HG03280 (cell line): ENCODE results near the gene RBM19.
A peak's percentile ranks its signal among the peaks of the same experiment; 100 is the strongest.
"Not testable (repeated sequence)": the region's sequence is repeated elsewhere in the genome, so short reads cannot be mapped to it uniquely, and the experiment has no call there.

Source experiments
- ATAC-seq: cut with Tn5 transposase; IDR thresholded peaks from one replicate; pipeline ENCODE4 v1.9.1; 2021; ENCODE audit warnings: mild to moderate bottlenecking, moderate library complexity; ENCODE audit not compliant: unreplicated experiment

The RBM19 gene, protein sequence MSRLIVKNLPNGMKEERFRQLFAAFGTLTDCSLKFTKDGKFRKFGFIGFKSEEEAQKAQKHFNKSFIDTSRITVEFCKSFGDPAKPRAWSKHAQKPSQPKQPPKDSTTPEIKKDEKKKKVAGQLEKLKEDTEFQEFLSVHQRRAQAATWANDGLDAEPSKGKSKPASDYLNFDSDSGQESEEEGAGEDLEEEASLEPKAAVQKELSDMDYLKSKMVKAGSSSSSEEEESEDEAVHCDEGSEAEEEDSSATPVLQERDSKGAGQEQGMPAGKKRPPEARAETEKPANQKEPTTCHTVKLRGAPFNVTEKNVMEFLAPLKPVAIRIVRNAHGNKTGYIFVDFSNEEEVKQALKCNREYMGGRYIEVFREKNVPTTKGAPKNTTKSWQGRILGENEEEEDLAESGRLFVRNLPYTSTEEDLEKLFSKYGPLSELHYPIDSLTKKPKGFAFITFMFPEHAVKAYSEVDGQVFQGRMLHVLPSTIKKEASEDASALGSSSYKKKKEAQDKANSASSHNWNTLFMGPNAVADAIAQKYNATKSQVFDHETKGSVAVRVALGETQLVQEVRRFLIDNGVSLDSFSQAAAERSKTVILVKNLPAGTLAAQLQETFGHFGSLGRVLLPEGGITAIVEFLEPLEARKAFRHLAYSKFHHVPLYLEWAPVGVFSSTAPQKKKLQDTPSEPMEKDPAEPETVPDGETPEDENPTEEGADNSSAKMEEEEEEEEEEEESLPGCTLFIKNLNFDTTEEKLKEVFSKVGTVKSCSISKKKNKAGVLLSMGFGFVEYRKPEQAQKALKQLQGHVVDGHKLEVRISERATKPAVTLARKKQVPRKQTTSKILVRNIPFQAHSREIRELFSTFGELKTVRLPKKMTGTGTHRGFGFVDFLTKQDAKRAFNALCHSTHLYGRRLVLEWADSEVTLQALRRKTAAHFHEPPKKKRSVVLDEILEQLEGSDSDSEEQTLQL

DNA sequence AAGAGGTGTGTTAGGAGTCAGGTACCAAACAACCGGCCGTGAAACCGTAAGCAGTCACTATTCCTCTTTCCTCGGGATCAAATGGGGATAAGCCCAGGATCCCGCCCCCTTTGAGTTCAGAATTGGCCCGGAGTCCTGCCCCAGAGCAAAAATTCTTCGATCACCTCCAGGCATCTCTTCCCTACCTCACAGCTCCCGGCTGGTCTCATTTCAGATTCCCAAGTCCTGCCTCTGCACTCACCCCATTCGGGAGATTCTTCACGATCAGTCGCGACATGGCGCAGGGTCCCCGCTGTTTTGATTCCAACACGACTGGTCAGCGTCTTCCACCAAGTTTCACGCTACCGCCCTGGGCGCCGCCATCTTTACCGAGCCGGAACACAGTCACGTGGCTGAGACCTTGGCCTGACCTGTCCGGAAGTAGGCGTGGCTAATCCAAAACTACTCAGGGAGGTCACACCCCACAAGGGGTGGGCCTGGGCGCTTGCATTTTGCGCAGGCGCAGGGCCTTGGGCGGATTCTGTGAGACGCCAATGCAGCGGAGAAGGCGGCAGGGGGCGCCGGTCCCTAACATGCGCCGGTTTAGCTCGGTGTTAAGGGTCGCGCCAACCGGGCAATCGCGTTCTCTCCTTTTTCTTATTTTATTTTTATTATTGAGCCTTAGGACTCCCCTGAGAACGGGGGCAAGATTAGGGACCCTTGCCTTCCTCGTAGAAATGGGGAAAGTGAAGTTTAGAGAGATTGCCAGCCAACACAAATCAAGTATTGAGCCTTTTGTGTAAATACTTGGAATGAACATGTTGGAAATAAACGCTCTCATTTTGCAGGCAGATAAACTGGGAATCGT, at the start of gene RBM19:
RBM19 (minus strand) TSS at position 375 of the 847 bp plus-strand sequence; CDS start at position 277, 98 bp downstream.
- peak; percentile 97 for ATAC-seq

DNA sequence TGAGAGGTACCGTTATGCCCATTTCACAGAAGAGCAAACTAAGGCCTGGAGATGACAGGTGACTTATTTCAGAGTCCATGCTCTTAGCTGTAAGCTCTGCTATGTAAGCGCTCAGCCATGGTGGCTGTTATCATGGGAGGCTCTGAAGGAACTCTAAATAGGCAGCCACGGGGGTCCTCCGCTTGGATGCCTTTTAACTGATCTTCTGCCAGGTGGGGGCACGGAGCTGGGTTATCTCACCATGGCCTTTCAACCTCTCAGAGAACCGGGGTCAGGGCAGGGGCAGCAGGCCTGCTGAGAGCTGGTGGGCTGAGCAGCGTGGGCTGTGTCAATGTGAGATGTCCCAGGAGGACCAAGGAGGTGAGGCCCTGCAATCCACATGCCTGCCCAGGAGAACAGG, 49.7 kb upstream of the RBM19 start:
- ATAC-seq, result no peak

DNA sequence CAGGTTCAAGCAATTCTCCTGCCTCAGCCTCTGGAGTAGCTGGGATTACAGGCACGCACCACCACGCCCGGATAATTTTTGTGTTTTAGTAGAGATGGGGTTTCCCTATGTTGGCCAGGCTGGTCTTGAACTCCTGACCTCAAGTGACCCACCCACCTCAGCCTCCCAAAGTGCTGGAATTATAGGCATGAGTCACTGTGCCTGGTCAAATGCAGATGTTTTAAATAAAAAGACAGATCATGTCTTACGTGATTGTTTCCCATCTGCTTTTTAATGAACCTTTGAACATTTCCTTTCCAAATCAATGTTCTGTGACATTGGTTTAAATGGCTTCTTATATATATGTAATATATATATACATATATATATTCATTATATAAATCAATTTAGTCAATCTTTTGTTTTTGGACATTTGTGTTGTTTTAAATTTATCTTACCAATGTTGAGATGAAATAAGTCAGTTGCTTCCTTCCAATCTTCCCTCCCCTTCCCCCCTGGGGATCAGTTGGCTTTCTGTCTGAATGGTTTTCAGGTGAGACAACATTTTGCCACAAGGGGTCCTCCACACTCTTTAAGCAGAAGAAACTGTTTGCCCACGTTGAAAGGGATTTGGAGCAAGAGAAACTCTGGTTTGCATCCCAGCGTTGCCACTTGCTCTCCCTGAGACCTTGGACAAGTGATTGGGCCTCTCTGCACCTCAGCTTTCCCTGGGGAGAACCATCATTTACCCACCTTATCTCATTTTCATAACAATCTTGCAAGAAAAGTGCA, 47.6 kb upstream of the RBM19 start:
- no peak for ATAC-seq

DNA sequence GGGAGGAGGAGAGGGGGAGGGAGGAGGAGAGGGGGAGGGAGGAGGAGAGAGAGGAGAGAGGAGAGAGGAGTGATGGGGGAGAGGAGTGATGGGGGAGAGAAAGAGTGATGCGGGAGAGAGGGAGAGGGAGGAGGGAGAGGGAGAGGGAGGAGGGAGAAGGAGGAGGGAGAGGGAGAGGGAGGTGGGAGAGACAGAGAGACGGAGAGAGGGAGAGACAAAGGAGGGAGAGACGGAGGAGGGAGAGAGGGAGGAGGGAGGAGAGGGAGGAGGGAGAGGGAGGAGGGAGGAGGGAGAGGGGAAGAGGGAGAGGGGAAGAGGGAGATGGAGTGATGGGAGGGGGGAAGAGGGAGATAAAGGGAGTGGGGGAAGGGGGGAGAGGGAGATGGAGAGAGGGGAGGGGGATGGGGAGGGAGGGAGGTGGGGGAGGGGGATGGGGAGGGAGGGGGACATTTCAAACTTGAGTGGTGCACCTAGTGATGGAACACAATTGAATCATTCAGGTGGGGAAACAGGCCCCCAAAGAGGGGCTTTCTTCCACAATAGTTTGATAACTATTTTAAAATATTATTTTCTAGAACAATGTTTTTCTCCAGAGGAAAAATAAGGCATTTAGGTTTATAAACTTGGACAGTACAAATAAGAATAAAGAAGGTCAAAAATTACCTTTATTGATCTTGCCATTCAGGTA, 46.8 kb upstream of the RBM19 start:
- ATAC-seq, result no peak

DNA sequence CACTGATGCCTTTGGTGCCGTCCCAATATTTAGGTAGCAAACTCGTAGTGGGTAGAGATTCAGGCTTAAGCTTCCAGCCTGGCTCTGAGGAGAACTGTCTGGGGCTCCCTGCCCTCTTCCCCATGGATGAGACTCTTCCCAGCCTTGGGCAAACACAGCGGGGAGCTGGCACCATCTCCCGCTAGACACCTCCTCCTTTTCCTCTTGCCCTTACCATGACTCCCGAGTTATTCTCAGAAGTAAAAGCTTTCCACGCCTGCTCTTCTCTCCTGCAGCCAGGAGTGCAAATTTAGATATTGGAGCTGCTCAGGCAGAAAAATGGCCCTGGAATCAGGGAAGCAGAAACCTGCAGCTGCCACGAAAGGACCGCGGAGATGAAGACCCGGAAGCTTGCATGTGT, 45.6 kb upstream of the RBM19 start:
- no peak for ATAC-seq

DNA sequence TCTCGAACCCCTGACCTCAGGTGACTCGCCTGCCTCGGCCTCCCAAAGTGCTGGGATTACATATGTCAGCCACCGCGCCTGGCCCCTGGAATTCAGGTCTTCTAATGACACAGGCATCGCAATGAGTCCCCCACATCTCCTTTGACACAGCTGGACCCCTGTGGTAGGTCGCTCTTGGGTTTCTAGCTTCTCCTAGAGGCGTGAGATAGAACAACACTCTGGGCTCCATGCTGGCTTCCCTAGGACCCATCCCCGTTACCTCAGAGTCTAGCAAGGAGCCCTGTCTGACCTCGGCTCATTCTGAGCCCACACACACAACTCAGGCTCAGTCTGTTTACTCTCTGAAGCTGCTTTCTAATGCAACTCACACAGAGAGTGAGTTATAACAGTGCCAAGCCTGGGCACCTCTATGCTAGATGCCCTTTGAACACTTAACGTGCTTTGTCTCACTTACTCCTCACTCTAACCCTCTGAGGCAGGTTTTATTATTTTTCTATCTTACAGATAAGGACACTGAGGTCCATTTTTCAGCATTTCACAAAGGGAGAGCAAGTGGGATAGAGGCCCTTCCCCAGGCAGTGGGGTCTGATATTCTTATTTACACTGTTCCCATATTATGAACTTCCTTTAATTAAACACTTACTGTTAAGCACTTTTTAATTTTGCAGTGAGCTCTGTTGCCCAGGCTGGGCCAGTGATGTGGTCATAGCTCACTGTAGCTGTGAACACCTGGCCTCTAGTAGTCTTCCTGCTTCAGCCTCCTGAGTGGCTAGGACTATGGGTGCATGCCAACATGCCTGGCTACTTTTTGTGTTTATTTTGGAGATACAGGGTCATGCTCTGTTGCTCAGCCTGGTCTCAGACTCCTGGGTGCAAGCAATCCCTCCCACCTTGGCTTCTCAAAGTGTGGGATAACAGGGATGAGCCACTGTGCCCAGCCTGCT, 40.6 kb upstream of the RBM19 start:
- ATAC-seq, result no peak

DNA sequence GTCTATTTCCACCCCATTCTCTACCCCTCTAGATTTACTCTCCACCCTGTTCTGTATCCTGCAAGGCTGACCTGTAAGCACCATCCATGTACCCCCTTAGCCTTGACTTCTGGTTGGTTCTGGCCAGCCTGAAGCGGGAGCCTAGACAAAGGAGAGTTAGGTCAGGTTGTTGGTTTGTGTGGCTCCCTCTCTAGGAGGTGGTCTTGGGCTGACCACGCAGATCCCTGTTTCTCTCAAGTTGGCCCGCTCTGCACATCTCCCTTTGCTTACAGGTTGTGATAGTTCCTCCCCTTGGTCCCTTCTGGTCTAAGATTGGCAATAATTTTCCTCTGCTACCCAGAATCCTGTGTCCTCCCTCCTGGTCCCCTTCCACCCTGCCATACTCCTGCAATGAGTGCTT, 38.3 kb upstream of the RBM19 start:
- ATAC-seq, result no peak

DNA sequence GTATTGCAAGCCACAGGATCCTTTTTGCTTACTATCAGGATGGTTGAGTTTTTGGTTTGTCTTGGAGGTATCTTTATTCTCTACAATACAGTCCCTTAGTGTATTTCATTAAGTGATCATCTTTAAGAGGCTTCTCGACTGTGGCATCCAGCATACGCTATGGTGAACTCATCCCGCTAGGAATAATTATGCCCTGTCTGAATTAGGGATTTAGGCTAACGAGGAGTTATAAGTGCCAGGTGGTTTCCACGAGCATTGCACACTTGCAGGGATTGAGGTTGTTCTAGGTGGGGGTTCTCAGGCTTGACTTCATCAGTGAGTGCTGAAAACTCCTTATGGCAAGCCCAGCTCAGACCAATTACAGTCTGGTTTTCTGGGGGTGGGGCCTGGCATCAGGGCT, 37.2 kb upstream of the RBM19 start:
- no peak for ATAC-seq

DNA sequence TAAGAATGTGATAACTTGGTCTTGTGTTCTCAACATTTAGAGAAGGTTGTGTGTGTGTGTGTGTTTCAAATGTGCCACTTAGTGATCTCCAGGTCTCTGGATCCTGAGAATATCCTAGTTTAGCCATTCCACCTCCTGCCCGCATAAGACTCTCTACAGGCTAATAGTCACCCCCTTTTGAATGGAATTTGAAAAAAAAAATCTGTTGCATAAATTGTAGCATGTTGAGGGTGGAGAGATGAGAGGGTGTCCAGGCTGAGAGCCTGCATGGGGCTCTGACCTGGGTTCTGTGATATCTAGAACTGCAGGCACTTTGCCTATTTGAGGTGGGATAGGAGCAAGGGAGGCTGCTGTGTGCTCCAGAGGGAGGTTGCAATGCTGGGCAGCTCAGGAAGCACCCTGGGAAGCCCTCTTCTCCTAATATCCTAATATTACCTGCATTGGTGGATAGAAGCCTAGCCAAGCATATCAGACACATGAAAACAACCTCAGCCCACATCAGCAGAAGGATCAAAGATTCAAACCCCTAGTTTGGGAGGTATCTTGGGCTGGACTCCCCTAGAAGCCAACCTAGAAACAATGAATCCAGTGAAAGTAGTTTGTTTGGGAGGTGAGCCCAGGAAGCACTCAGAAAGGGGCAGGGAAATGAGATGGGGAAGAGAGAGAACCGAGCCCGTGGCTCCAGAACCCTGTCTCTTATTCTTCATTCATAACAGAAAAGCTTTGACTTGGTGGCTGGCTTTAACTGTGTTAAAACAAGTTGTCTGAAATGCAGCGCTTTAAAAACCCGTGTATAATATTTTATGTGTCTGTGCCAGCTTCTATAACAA, 35.6 kb upstream of the RBM19 start:
- ATAC-seq, result no peak

DNA sequence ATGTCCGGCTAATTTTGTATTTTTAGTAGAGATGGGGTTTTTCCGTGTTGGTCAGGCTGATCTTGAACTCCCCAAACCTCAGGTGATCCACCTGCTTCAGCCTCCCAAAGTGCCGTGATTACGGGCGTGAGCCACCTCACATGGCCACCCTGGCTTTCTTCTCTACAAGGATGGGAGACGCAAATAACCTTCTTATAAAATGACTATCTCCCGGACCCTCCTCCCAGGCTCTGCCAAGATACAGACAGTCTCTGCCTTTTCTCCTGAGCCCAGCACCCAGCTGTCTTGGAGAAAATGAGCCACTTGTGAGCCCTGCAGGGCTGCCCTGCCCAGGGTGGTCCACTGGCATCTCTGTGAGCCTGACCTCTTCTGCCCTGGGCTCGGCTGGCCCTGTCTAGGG, 34.7 kb upstream of the RBM19 start:
- ATAC-seq, result no peak

DNA sequence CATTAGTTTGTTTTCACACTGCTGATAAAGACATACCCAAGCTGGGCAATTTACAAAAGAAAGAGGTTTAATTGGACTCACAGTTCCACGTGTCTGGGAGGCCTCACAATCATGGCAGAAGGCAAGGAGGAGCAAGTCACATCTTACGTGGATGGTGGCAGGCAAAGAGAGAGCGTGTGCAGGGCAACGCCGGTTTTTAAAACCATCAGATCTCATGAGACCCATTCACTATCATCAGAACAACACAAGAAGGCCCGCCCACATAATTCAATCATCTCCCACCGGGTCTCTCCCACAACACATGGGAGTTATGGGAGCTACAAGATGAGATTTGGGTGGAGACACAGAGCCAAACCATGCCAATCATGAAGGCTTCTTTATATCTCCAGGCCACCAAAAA, 34.1 kb upstream of the RBM19 start:
- not testable (repeated sequence) for ATAC-seq

DNA sequence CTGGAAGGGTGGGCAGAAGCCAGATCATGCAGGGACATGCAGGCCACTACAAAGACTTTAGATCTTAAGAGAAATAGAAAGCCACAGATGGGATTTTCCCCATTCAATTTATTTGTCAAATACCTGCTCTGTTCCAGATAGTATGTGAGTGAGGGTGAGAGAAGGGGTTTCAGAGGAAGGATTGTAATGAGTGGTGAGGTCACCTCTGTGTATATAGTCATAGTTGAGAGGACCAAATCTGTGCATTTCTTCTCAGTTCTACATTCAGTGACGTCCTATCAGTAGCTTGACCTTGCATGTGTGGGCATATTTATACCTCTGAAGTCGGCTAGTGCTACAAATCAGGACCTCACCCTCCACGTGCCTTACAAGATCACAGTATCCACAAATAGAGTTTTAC, 31.2 kb upstream of the RBM19 start:
- ATAC-seq, result no peak

DNA sequence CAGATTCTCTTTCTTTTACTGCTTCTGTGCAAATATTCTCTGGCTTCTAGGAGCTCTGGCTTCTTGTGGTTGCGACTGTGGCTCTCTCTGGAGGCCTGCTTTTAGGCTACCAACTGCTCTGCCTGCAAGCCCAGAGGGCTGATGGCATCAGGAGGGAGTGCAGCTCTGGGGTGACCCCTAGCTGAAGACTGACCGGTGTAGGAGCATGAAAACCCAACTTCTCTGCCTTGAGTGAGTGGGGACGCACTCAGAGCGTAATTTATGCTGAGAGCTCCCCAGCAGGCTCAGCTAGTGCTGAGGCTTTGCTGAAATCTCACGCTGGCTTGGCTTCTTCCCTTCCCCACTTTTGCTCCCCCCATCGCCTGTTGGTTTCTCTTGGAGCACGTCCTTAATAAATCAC, 29.9 kb upstream of the RBM19 start:
- no peak for ATAC-seq

DNA sequence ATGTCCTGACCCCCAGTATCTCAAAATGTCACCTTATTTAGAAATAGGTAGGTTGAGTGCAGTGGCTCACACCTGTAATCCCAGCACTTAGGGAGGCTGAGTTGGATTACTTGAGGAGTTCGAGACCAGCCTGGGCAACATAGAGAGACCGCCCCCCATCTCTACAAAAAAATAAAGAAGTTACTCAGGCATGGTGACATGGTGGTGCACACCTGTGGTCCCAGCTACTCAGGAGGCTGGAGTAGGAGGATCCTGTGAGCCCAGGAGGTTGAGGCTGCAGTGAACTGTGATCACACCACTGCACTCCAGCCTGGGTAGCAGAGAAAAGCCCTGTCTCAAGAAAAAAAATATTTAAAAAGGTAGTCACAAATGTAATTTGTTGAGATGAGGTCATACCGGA, 27.9 kb upstream of the RBM19 start:
- no peak for ATAC-seq

DNA sequence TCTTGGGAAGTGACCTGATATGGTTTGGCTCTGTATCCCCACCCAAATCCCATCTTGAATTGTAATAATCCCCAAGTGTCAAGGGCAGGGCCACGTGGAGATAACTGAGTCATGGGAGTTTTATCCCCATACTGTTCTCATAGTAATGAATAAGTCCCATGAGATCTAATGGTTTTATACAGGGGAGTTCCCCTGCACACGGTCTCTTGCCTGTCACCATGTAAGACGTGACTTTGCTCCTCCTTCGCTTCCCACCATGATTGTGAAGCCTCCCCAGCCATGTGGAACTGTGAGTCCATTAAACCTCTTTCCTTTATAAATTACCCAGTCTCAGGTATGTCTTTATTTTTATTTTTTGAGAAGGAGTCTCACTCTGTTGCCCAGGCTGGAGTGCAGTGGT, 26.6 kb upstream of the RBM19 start:
- ATAC-seq, result not testable (repeated sequence)

DNA sequence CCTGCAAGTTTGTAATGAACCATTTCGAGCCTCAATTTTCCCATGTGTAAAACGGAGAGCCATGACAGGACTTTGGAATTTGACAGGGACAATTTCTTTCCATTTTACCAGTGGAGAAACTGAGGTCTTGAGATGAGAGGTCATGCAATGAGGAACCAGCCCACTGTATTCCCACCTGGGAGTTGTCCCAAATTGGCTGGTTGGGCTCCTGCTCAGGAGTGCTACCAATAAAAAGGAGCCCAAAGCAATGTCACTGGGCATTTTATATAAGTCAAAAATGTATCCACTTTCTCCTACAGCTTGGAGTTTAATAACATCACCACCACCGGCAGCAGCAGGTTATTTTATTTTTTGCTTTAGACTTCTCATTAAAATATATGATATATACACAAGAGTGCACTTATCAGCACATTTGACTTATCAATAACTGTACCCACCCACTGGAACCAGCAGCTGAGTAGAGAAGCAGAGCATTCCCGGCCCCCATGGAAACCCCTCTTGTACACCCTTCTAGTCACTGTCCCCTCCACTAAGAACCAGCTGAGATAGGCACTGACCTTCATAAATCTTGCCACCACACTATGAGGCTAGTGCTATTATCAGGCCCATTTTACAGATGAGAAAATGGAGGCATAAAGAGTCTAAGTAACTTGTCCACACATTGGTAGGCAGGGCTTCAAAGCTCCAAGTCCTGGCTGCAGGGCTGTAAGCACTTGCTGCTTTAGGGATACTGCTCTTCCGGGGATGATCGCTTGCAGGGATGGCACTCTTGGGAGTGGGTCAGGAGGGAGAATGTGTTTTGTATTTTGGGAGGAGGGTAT, 25.3 kb upstream of the RBM19 start:
- no peak for ATAC-seq
